ENCODE data around the gene GCSAM. TPM values are rescaled to one million over a fixed set of nuclear protein-coding genes. Genes with fewer than 3 reads are reported as not detected.

The GCSAM gene
- total RNA-seq, 1 experiment from 2014 or later: not detected

GRCh38 chr3:112128843-112129727 lies 4.0 kb downstream of the GCSAM start:
- no peak overlapping the region for H4K91ac ChIP-seq (ENCODE audit: insufficient read length, low read depth, low read length)
- no CpG with 5 or more reads among the region's 7 CpGs for WGBS (ENCODE audit: extremely low coverage, insufficient read length, low lambda C conversion rate)
- H4K8ac ChIP-seq (replicated peaks; ENCODE audit: insufficient read length, low read depth, low read length): no peak overlapping the region
- no peak overlapping the region for H2BK5ac ChIP-seq (ENCODE audit: insufficient read length, low read length)
- H3K36me3 Mint-ChIP-seq (ENCODE audit: insufficient read depth in 1 of 3, low read depth in 3 of 3): no peaks in the 10 kb centered on the region; a peak in 1 of 7 replicates
- H3K4me1 Mint-ChIP-seq: peaks cover 42 to 59% of the 10 kb centered on the region in 2 experiments
- no peak overlapping the region for H3K4me2 ChIP-seq (ENCODE audit: insufficient read depth, insufficient read length, low read length)
- H3K56ac ChIP-seq (ENCODE audit: insufficient read length, low read depth, low read length): no peak overlapping the region
- no peak overlapping the region for H2AFZ ChIP-seq (ENCODE audit: low read length)
- no peak overlapping the region; a peak in 1 of 5 replicates for H3K4me3 Mint-ChIP-seq
- H3K79me1 ChIP-seq (ENCODE audit: insufficient read depth, low read depth, low read length, poor library complexity, severe bottlenecking): no peaks in the 10 kb centered on the region
- no peaks in the 10 kb centered on the region for H3K9me3 Mint-ChIP-seq
- no peak overlapping the region for H2BK20ac ChIP-seq (ENCODE audit: low read depth, low read length, poor library complexity, severe bottlenecking)
- peak; percentile 61 for DNase-seq
- no peak for TF ChIP-seq CTCF (conservative IDR thresholded peaks at IDR 0.05)
- no peak overlapping the region for H2AK5ac ChIP-seq (ENCODE audit: insufficient read length, low read length)
- H4K20me1 ChIP-seq (ENCODE audit: control insufficient read depth, insufficient read depth, insufficient read length): no peaks in the 10 kb centered on the region
- H3K9me3 ChIP-seq (ENCODE audit: control insufficient read depth, low read depth, low read length): no peaks in the 10 kb centered on the region
- H3K27me3 ChIP-seq (ENCODE audit: insufficient read depth, low read length): no peaks in the 10 kb centered on the region
- H3K23me2 ChIP-seq (ENCODE audit: insufficient read length, low read depth, low read length, poor library complexity, severe bottlenecking): no peaks in the 10 kb centered on the region
- no peaks in the 10 kb centered on the region for H3K27me3 Mint-ChIP-seq (ENCODE audit: low read depth)
- no peak overlapping the region for H2BK120ac ChIP-seq (ENCODE audit: low read depth, low read length, poor library complexity, severe bottlenecking)
- H3K4ac ChIP-seq (ENCODE audit: low read depth, low read length): no peak overlapping the region; the same call in 1 of the 2 replicates
- no peak overlapping the region for H3K14ac ChIP-seq (ENCODE audit: insufficient read depth, low read length)
- H3K27ac Mint-ChIP-seq: peak overlapping the region in 1 of 3 experiments; percentile 39; a peak in 2 of 7 replicates
- H3K23ac ChIP-seq (ENCODE audit: insufficient read length, low read depth, low read length): no peak overlapping the region
- H3K4me1 ChIP-seq (ENCODE audit: insufficient read depth, low read length): peaks cover 16% of the 10 kb centered on the region; the same call in 1 of the 2 replicates
- H4K5ac ChIP-seq (ENCODE audit: insufficient read length, low read depth, low read length): no peak overlapping the region
- H3K27ac ChIP-seq (ENCODE audit: insufficient read length, low read depth, low read length): no peak overlapping the region
- no peak overlapping the region for H2BK15ac ChIP-seq (ENCODE audit: low read depth, low read length)
- H3K9ac ChIP-seq (ENCODE audit: extremely low read depth, insufficient read length, low read length): no peak overlapping the region
- H3T11ph ChIP-seq (ENCODE audit: low read length): peak overlapping the region; percentile 10
- H3K79me2 ChIP-seq (ENCODE audit: insufficient read depth, low read length): no peaks in the 10 kb centered on the region
- H3K18ac ChIP-seq (ENCODE audit: insufficient read length, low read depth, low read length): no peak overlapping the region
- no peak overlapping the region for H2BK12ac ChIP-seq (ENCODE audit: insufficient read length, low read depth, low read length)
